Thoracic aorta (tissue), 2 donors: ENCODE data around the gene RFPL3. TPM values are rescaled to one million over a fixed set of nuclear protein-coding genes. Genes with fewer than 3 reads are reported as not detected.

Source experiments
- ATAC-seq: fragments of 150-250 bp; one replicate; pipeline ENCODE4 v1.8.0; 2017; ENCODE audit warnings: low read depth; ENCODE audit not compliant: insufficient number of reproducible peaks, low FRiP score
- DNase-seq: peaks from one replicate; pipeline ENCODE4 v3.0.0-alpha.2; 2020; ENCODE audit warnings: low spot score
- H3K27ac ChIP-seq, 2 donors: fragments of 200-600 bp; sonication (generic); 1 replicate in 1 of 2; 2 replicates in 1 of 2; pipeline ENCODE4 v1.5.1; 2016; ENCODE audit warnings: mild to moderate bottlenecking in 2 of 2, moderate library complexity in 2 of 2
- H3K27me3 ChIP-seq: fragments of 200-600 bp; sonication (generic); replicated peaks from 2 replicates; pipeline ENCODE4 v1.6.0; 2016; ENCODE audit warnings: mild to moderate bottlenecking; ENCODE audit not compliant: insufficient read depth
- H3K36me3 ChIP-seq: fragments of 200-600 bp; sonication (generic); one replicate; pipeline ENCODE4 v1.5.1; 2016
- H3K4me1 ChIP-seq, 2 donors: fragments of 200-600 bp; sonication (generic); 1 replicate in 1 of 2; 2 replicates in 1 of 2; pipeline versions ENCODE4 v1.5.1 to v1.6.0; 2016; ENCODE audit warnings: low read depth in 2 of 2, mild to moderate bottlenecking in 1 of 2; ENCODE audit not compliant: control insufficient read depth in 1 of 2
- H3K4me3 ChIP-seq: fragments of 200-600 bp; sonication (generic); 2 replicates; pipeline ENCODE4 v1.5.1; 2016; ENCODE audit warnings: mild to moderate bottlenecking
- H3K9me3 ChIP-seq: fragments of 200-600 bp; sonication (generic); 2 replicates; pipeline ENCODE4 v1.5.1; 2016
- CTCF ChIP-seq: fragments of 200-600 bp; sonication (generic); IDR thresholded peaks from one replicate; pipeline ENCODE4 v1.5.1; 2019; ENCODE audit warnings: antibody characterized with exemption
- total RNA-seq, 2 donors: library from RNA; depleted of rRNA; stranded (reverse); fragments of >200 nt; gene quantifications; one replicate each; pipeline versions ENCODE4 v1.1.0 to v1.2.3, GENCODE V29; 2016

The RFPL3 gene
- total RNA-seq, 2 donors from 2014 or later: not detected

GRCh38 chr22:32311551-32312071, 46.1 kb upstream of the RFPL3 start:
- no peak for TF ChIP-seq CTCF
- ATAC-seq: no peak
- Histone ChIP-seq H3K27me3 (no peaks in the 10 kb centered on the region), H3K27ac (no peak overlapping the region), H3K36me3 (no peaks in the 10 kb centered on the region), H3K9me3 (no peaks in the 10 kb centered on the region), H3K4me1 (no peaks in the 10 kb centered on the region), H3K4me3 (no peak overlapping the region)
- DNase-seq: no peak

- Histone ChIP-seq H3K27me3 (no peaks in the 10 kb centered on the region), H3K4me3 (no peak overlapping the region), H3K4me1 (no peaks in the 10 kb centered on the region), H3K9me3 (no peaks in the 10 kb centered on the region), H3K27ac (no peak overlapping the region), H3K36me3 (no peaks in the 10 kb centered on the region)
- DNase-seq (no peak), ATAC-seq (no peak)
- no peak for TF ChIP-seq CTCF
Observed at GRCh38 chr22:32312748-32313147, 44.9 kb upstream of the RFPL3 start.

GRCh38 chr22:32313532-32313931, 44.1 kb upstream of the RFPL3 start:
- DNase-seq (no peak), ATAC-seq (no peak)
- Histone ChIP-seq H3K4me1 (no peaks in the 10 kb centered on the region), H3K27me3 (no peaks in the 10 kb centered on the region), H3K36me3 (no peaks in the 10 kb centered on the region), H3K9me3 (no peaks in the 10 kb centered on the region), H3K27ac (no peak overlapping the region), H3K4me3 (no peak overlapping the region)
- TF ChIP-seq CTCF: no peak

- no peak for DNase-seq
- Histone ChIP-seq H3K36me3 (no peaks in the 10 kb centered on the region), H3K27me3 (no peaks in the 10 kb centered on the region), H3K27ac (no peak overlapping the region), H3K4me1 (no peaks in the 10 kb centered on the region), H3K4me3 (no peak overlapping the region), H3K9me3 (no peaks in the 10 kb centered on the region)
- no peak for ATAC-seq
- TF ChIP-seq CTCF: no peak
Observed at GRCh38 chr22:32317524-32317923, 40.1 kb upstream of the RFPL3 start.

- no peaks in the 10 kb centered on the region for H3K27me3 ChIP-seq
- TF ChIP-seq CTCF: no peak
- no peak overlapping the region for H3K27ac ChIP-seq
- DNase-seq: no peak
- no peak overlapping the region for H3K4me3 ChIP-seq
- no peaks in the 10 kb centered on the region for H3K4me1 ChIP-seq
- no peaks in the 10 kb centered on the region for H3K36me3 ChIP-seq
- no peak for ATAC-seq
- no peaks in the 10 kb centered on the region for H3K9me3 ChIP-seq
Observed at GRCh38 chr22:32318361-32318760, 39.3 kb upstream of the RFPL3 start.
